ENCODE measurements around the gene MSL1.

MSL1 gene

DNA sequence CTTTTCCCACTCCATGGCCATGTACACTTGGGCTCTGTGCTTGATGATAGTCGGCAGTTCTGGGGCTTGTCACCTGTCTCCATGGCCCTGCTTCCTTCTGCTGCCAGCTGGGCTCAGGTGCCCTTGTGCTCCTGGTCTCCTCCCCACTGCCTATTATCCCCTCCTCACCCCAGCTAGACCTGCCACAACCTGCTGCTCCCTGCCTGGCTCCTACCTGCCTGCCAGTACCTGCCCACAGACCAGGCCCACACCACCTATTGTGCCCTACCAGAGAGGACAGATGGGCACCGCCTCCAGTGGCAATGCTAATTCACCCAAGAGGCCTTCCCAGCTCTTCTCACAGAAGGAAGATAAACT, 55.0 kb downstream of the MSL1 start:
- DNase-seq (ENCODE audit: low read depth): no peak

GRCh38 chr17:40177275-40177874, 55.6 kb downstream of the MSL1 start, which contains the start of gene RAPGEFL1:
TSS of gene RAPGEFL1 (plus strand) at chr17:40177470. CDS start at chr17:40177862, 392 bp downstream.
- DNase-seq (ENCODE audit: low read depth): peak; percentile 77

DNA sequence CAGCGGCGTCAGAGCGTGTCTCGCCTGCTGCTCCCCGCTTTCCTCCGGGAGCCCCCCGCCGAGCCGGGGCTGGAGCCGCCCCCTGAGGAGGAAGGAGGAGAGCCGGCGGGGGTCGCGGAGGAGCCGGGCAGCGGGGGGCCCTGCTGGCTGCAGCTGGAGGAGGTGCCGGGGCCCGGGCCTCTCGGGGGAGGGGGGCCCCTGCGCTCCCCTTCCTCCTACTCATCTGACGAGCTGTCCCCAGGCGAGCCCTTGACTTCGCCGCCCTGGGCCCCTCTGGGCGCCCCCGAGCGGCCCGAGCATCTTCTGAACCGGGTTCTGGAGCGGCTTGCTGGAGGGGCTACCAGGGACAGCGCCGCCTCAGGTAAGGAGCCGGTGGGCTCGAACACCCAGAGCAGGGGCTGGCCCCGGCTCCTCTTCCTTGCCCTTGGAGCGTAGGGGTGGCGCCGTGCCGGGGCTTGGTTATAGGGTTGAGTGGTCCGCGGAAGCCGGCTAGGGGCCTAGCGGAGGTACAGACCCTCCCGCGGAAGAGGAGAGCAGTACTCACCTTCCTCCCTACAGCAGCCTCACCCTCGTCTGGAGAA, 56.3 kb downstream of the MSL1 start:
- DNase-seq (ENCODE audit: low read depth): no peak

GRCh38 chr17:40178660-40179059, 56.9 kb downstream of the MSL1 start:
- no peak for DNase-seq (ENCODE audit: low read depth)

- DNase-seq (ENCODE audit: low read depth): no peak
Observed at GRCh38 chr17:40179923-40180659, 58.3 kb downstream of the MSL1 start.

DNA sequence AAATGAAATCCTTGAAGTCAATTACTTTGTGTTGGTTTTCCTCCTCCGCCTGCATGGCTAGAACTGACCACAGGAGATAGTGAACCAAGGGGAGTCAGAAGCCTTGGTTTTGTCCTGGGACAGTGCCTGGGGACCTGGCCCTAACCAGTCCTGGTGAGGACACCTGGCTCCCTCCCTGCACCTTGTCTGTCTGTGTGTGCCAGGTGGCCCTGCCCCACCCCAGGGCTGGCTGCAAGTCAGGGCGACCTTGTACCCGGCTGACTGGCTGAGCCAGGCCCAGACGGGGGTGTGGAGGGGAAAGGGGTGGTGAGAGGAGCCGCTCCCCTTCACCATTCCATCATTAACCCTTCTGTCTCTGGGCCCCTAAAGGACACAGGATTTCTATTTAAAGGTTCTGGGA, 58.9 kb downstream of the MSL1 start:
- DNase-seq (ENCODE audit: low read depth): no peak

- DNase-seq (ENCODE audit: low read depth): no peak
Observed at GRCh38 chr17:40181205-40181604, 59.4 kb downstream of the MSL1 start.

GRCh38 chr17:40182606-40183005, 60.8 kb downstream of the MSL1 start:
- DNase-seq (ENCODE audit: low read depth): no peak
